A549 (cell line): ENCODE measurements around the gene NLGN4Y.

Experiments
- POLR2A ChIP-seq: IDR thresholded peaks from 2 replicates; pipeline ENCODE4 v1.6.1; 2012; ENCODE audit warnings: mild to moderate bottlenecking, low read length
- TF ChIP-seq, protein P1 (sequence below): fragments of >200 bp; sonication (Bioruptor Twin); formaldehyde crosslinking; IDR thresholded peaks from 3 replicates; pipeline ENCODE4 v1.5.1; 2016
- TF ChIP-seq, protein P2 (sequence below): fragments of 450-650 bp; IDR thresholded peaks from 2 replicates; pipeline ENCODE4 v1.6.1; 2014; ENCODE audit warnings: antibody characterized with exemption

DNA sequence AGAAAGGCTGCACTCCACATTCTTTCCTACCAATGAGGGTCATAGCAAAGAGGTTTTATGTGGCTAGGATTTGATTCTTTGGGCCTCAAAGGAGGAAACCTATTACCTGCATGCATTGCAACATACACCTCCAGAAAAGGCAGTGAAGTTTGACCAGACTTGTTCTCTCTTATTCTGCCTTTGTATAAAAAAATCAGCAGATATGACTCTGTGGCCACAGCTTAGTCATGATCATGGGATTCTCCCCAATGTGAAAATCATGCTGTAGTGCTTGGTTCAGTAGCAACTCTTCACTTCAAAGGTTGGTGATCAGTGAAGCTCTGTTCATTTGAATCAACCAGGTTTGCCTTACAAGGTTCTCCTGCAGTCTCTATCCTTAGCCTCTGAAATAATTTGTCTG, 38.4 kb upstream of the NLGN4Y start:
- TF ChIP-seq, protein P1, sequence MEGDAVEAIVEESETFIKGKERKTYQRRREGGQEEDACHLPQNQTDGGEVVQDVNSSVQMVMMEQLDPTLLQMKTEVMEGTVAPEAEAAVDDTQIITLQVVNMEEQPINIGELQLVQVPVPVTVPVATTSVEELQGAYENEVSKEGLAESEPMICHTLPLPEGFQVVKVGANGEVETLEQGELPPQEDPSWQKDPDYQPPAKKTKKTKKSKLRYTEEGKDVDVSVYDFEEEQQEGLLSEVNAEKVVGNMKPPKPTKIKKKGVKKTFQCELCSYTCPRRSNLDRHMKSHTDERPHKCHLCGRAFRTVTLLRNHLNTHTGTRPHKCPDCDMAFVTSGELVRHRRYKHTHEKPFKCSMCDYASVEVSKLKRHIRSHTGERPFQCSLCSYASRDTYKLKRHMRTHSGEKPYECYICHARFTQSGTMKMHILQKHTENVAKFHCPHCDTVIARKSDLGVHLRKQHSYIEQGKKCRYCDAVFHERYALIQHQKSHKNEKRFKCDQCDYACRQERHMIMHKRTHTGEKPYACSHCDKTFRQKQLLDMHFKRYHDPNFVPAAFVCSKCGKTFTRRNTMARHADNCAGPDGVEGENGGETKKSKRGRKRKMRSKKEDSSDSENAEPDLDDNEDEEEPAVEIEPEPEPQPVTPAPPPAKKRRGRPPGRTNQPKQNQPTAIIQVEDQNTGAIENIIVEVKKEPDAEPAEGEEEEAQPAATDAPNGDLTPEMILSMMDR = no peak
- TF ChIP-seq POLR2A = no peak
- TF ChIP-seq, protein P2, sequence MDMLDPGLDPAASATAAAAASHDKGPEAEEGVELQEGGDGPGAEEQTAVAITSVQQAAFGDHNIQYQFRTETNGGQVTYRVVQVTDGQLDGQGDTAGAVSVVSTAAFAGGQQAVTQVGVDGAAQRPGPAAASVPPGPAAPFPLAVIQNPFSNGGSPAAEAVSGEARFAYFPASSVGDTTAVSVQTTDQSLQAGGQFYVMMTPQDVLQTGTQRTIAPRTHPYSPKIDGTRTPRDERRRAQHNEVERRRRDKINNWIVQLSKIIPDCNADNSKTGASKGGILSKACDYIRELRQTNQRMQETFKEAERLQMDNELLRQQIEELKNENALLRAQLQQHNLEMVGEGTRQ = no peak
